Measurements from ENCODE around the gene DGKD.

Gene DGKD

DNA sequence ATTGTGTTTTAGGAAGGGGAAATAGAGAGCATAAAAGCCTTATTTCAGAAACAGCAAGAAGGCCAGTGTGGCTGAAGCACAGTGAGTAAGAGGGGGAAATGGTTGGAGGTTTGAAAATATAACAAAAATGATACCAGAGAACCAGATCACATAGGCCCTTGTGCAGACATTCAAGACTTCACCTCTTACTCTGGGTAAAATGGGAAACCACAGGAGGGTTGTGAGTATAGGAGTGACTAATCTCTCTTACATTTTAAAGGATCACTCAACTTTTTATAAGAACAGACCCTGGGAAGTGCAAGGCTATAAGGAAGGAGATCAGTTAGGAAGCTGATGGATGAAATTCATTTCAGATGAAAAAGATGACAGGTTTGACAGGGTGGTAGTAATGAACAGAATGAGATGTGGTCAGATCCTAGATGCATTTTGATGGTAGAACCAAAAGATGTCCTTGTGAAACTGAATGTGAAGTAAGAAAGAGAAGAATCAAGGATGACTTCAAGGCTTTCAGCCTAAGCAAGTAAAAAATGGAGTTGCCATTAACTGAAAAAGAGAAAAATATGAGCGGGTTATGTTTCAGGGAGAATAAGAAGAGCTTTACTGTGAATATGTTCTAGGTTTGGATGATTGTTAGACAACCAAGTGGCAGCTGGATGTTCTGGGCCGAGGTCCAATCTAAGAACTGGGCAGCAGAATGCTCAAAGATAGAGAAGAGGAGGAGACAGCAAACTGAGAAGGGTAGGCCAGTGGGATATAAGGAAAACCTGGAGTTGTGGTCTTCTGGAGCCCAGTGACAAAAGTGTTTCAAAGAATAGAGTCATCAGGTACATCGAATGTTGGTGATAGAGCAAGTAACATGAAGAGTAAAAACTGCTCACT is 147.1 kb downstream of the DGKD start:
- DNase-seq (ENCODE audit: low read depth in 2 of 2) = no peak

DNA sequence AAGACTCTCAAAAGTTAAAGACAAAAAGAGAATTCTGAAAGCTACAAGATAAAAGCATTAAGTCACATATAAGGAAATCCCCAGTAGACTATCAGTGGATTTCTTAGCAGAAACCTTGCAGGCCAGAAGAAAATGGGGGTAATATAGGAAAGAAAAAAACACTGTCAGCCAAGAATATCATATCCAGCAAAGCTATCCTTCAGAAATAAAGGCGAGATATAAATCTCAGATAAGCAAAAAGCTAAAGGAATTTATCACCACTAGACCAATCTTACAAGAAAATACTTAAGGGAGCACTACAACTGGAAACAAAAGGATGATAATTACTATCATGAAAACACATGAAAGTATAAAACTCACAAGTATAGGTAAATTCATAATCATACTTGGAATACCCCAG is 149.2 kb downstream of the DGKD start:
- DNase-seq (ENCODE audit: low read depth in 2 of 2) = no peak

DNA sequence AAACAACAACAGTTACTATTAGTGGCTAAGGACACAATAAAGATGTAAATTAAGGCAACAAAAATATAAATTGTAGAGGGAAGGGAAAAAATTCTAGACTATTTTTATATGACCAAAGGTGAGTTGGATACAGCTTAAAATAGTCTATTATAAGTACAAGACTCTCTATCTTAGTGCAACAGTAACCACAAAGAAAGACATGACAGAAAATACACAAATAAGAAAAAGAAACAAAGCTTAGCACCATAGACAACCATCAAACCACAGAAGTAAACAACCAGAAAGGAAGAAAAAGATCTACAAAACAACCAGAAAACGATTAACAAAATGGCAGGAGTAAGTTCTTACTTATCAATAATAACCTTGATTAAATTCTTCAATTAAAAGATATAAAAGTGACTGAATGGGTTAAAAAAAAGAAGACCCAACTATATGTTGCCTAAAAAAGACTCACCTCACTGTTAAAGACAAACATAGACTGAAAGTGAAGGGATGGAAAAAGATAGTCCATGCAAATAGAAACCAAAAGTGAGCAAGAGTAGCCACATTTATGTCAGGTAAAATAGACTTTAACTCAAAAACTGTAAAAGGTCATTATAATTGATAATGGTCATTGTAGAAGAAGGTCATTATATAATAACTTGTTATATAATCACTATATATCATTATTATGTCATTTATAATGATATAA is 149.8 kb downstream of the DGKD start:
- DNase-seq (ENCODE audit: low read depth in 2 of 2) = no peak

DNA sequence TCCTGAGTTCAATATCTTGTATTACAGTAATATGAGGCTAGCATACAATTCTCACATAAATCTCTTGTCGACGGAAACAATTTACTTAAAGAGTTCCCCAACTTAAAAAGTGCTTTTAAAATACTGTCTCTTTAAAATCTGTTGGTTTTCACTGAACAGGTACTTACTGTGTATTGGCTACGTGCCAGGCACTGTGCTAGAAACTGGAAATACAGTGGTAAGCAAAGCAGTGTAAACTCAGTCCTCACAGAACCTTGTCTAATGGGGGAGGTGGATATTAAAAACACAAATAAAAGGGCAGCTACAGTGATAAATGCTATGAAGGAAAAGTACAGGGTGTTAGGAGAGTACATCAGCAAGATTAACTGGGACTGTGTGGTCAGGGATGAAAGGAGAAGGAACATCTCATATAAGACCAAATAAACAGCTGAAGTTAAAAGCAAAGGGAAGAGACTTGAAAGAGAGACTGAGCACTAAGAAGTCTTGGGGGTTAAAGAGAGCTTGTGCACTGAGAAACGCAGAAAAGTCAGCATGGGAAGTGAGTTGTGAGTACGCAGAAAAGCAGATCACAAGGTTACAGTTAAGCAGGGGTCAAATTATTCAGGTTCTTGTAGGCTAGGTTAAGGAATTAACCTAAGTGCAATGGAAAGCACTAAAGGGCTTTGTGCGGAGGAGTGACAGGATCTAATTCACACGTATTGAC is 159.8 kb downstream of the DGKD start:
- no peak for DNase-seq (ENCODE audit: low read depth in 2 of 2)

DNA sequence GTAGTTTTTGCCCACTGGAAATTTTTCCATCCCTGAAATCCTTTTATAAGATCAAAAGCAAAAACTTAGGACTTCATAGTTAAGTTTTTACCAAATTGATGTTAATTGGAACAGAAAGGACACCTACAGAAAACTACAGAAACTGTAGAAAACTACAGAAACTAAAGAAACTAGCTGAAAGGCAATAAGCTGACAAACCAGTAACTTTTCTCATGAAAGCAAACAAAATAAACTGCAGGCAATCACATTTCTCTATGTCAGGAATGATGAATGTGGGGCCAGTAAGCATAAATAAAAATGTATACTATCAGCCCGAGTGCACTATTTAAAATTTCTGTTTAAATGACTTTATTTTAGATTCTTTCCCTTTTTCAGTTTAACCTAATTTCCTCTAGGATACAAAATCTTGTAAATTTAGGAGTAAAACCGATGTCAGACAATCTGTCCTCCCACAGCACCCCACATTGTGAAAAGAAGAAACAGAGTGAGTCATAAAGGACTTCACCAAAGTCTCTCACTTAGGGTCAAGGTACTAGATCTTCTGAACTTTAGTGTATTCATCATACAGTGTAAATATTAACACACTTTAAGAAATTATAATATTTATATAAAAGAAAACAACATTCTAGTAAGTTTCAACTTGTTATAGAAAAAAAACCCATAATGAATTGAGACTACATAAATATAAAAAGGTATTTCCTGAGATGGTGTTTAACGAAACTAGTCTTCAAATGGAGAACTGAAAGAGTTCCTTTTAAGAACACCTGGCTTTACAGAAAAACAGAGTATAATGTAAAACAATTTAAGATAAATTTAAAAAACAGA is 165.7 kb downstream of the DGKD start:
- DNase-seq (ENCODE audit: low read depth in 2 of 2) = no peak
